ENCODE results near the gene CEP43.

CEP43 gene

GRCh38 chr6:167046861-167047495, 47.8 kb downstream of the CEP43 start:
- Histone ChIP-seq H3K27ac (ENCODE audit: low read depth, low read length) (no peak overlapping the region), H3K9ac (ENCODE audit: low read depth, low read length) (no peak overlapping the region), H3K4me3 (ENCODE audit: low read depth, low read length) (no peak overlapping the region), H3K36me3 (ENCODE audit: control insufficient read depth, insufficient read depth, low read length) (peaks cover 8% of the 10 kb centered on the region; the same call in 1 of the 2 replicates), H3K9me3 (ENCODE audit: control insufficient read depth, insufficient read depth, low read length) (no peaks in the 10 kb centered on the region), H3K27me3 (ENCODE audit: control insufficient read depth, insufficient read depth, low read length) (no peaks in the 10 kb centered on the region), H3K4me1 (ENCODE audit: control insufficient read depth, insufficient read depth, low read length) (no peaks in the 10 kb centered on the region)

GRCh38 chr6:167047554-167047953, 48.4 kb downstream of the CEP43 start:
- Histone ChIP-seq H3K9me3 (ENCODE audit: control insufficient read depth, insufficient read depth, low read length) (no peaks in the 10 kb centered on the region), H3K27me3 (ENCODE audit: control insufficient read depth, insufficient read depth, low read length) (no peaks in the 10 kb centered on the region), H3K9ac (ENCODE audit: low read depth, low read length) (no peak overlapping the region), H3K36me3 (ENCODE audit: control insufficient read depth, insufficient read depth, low read length) (peaks cover 5% of the 10 kb centered on the region; the same call in 1 of the 2 replicates), H3K4me3 (ENCODE audit: low read depth, low read length) (no peak overlapping the region), H3K4me1 (ENCODE audit: control insufficient read depth, insufficient read depth, low read length) (no peaks in the 10 kb centered on the region), H3K27ac (ENCODE audit: low read depth, low read length) (no peak overlapping the region)

All from HUES48 (cell line).